Lower lobe of right lung (tissue), 2 donors: ENCODE measurements around the gene SCN5A. TPM values are rescaled to one million over a fixed set of nuclear protein-coding genes. Genes with fewer than 3 reads are reported as not detected.
A peak's percentile ranks its signal among the peaks of the same experiment; 100 is the strongest.

Experiments
- ATAC-seq, 2 donors: fragments of 200-7000 bp; cut with Tn5 transposase; one replicate each; pipeline ENCODE4 v1.9.1; 2020 to 2022; ENCODE audit warnings: mild to moderate bottlenecking in 2 of 2, moderate library complexity in 2 of 2
- DNase-seq: peaks from one replicate; pipeline ENCODE4 v3.0.0-alpha.2; 2020
- H3K27ac ChIP-seq: fragments of 200-600 bp; one replicate; pipeline ENCODE4 v1.8.0; 2022
- H3K27me3 ChIP-seq: fragments of 200-600 bp; one replicate; pipeline ENCODE4 v1.8.0; 2022; ENCODE audit warnings: low read depth
- H3K36me3 ChIP-seq: fragments of 200-600 bp; one replicate; pipeline ENCODE4 v1.8.0; 2022; ENCODE audit warnings: mild to moderate bottlenecking
- H3K4me1 ChIP-seq: fragments of 200-600 bp; one replicate; pipeline ENCODE4 v1.8.0; 2022
- H3K4me3 ChIP-seq: fragments of 200-600 bp; one replicate; pipeline ENCODE4 v1.8.0; 2022; ENCODE audit warnings: mild to moderate bottlenecking
- H3K9me3 ChIP-seq: fragments of 200-600 bp; one replicate; pipeline ENCODE4 v1.8.0; 2022
- CTCF ChIP-seq: fragments of 200-600 bp; IDR thresholded peaks from one replicate; pipeline ENCODE4 v1.8.0; 2022; ENCODE audit warnings: antibody characterized with exemption, mild to moderate bottlenecking
- intact Hi-C: fragments of 100-400 bp; cut with DNase I; formaldehyde crosslinking; loops from one replicate; pipeline ENCODE4 v1.11.0; 2022
- total RNA-seq: library from RNA; stranded (reverse); fragmentation: NEBNext Ultra II Directional; extraction: Animal tissue kit (Norgen Biotek cat#: 25700); gene quantifications from one replicate; pipeline ENCODE4 v1.2.1, GENCODE V29; 2021
- donor health status: DM: no; HTN: yes; CAD: no; lungs with severe emphysema.

Gene SCN5A
- total RNA-seq, 1 donor from 2014 or later = 0.24 TPM

DNA sequence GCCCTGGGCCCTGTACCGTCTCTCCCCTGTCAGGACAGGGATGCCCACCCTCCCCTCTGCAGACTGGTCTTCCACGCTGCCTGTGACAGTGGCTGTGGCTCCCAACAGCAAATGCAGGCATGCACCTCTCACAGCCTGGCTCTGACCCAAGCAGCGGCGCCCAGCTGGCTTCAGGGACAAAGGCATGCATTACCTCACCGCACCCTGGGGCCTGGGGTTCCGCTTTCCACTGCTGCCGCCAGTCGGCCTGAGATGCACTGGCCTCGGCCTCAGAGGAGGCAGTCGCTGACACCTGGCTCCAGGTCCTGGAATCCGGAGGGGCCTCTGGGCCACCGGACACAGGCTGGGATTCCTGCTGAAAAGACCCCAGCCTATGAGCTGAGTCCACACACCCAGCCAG is 70.3 kb downstream of the SCN5A start:
- ATAC-seq = peak in 1 of 2 donors; percentile 16
- H3K4me3 ChIP-seq = no peak overlapping the region
- H3K9me3 ChIP-seq = no peaks in the 10 kb centered on the region
- no peak for TF ChIP-seq CTCF
- no peaks in the 10 kb centered on the region for H3K36me3 ChIP-seq
- H3K27ac ChIP-seq = no peak overlapping the region
- intact Hi-C loops = no loop called here
- peak; percentile 43 for DNase-seq
- no peaks in the 10 kb centered on the region for H3K27me3 ChIP-seq
- no peaks in the 10 kb centered on the region for H3K4me1 ChIP-seq

DNA sequence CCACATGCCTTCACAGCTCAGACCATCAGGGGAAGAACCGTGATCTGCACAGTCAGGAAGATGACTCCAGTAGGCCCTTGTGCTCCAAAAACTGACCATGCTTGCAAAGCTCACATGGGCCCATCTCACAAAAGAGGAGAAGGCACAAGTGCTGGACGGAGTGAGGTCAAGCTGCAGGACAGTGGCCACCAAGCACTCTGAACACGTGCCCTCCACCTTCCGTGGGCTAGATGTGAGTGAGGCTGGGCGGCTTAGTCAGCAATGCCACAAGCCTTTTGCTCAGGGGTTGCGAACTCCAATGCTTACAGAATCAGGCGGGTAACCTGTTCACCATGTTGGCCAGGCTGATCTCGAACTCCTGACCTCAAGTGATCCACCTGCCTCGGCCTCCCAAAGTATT is 70.9 kb downstream of the SCN5A start:
- peak; percentile 10 for DNase-seq
- Histone ChIP-seq H3K4me1 (no peaks in the 10 kb centered on the region), H3K9me3 (no peaks in the 10 kb centered on the region), H3K27me3 (no peaks in the 10 kb centered on the region), H3K27ac (no peak overlapping the region), H3K4me3 (no peak overlapping the region), H3K36me3 (no peaks in the 10 kb centered on the region)
- intact Hi-C loops = no loop called here
- ATAC-seq = no peak
- no peak for TF ChIP-seq CTCF

- Histone ChIP-seq H3K4me1 (no peaks in the 10 kb centered on the region), H3K9me3 (no peaks in the 10 kb centered on the region), H3K27ac (no peak overlapping the region), H3K36me3 (no peaks in the 10 kb centered on the region), H3K27me3 (no peaks in the 10 kb centered on the region), H3K4me3 (no peak overlapping the region)
- intact Hi-C loops = no loop called here
- no peak for TF ChIP-seq CTCF
- ATAC-seq (no peak), DNase-seq (peak; percentile 6)
Observed at GRCh38 chr3:38578081-38578475, 71.4 kb downstream of the SCN5A start.

DNA sequence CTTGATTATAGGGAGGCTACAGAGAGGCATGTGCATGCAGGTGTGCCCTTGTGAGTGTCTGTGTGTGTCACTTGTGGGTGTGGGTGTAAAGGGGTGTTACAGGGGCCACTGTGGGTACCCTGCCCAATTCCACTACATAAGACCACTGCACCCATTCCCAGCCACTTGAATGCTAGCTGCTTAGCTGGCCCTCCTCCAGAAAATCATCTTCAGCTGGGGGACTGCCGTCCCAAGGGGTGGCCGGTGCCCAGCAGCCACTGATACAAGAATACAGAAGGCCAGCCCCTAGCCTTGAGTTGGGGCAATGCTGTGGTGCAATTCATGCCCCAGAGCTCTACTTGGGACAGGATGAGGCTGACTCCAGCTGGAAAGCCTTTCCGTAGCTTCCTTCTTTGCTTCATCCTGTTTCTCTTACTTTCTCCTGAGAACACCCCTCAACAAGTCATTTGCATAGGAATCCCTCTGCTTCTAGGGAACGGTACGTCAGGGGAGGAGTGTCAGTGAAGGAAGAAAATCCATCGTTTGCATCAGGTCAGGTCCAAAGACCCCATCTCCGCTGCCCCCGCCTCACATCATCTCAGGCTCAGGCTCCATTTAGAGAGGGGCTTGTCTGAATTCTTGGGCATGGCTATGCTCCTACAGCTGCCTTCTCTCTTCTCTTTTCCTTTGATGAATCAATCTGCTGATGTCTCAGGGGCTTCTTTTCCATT is 72.0 kb downstream of the SCN5A start:
- Histone ChIP-seq H3K9me3 (no peaks in the 10 kb centered on the region), H3K4me3 (no peak overlapping the region), H3K27ac (no peak overlapping the region), H3K36me3 (no peaks in the 10 kb centered on the region), H3K27me3 (no peaks in the 10 kb centered on the region), H3K4me1 (no peaks in the 10 kb centered on the region)
- intact Hi-C loops = no loop called here
- TF ChIP-seq CTCF = no peak
- ATAC-seq (no peak), DNase-seq (peak; percentile 19)

DNA sequence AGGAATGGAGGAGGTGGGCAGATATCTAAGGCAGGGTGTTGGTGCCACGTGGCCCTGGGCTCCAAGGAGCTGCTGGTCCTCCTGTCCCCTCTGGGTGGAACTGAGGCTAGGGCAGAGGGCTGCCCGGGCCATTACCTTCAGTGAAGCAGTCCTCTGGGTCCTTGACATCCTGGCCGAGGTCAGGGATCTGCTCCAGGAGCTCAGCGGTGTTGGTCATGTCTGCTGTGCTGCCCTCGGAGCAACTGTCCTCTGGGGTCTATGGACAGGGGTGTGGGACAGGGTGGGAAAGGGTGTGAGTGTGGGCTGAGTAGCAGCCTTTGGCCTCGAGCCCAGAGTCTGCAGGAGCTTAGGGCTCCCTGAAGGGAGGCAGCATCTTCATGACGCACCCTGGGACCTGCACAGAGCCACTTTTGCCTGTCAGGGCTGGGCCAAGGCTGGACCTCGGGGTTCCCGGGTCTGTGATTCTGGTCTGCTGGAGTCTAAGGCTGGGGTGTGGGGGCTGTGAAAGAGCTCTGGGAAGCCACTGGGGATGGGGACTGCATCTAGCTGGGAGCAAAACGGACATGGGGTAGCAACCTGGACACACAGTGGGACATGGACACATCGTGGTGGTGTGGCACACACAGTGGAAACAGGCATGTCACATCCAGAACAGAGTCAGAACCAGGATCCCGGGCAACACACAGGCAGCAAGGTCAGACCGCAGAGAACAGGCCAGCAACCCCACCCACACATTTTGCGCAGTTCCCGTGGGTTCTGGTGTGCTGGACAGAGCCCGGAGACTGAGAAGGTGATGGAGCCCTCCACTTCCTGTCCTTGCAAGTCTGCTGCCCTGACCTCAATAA is 72.7 kb downstream of the SCN5A start:
- no peak for ATAC-seq
- Histone ChIP-seq H3K4me3 (no peak overlapping the region), H3K27me3 (no peaks in the 10 kb centered on the region), H3K27ac (no peak overlapping the region), H3K4me1 (no peaks in the 10 kb centered on the region), H3K36me3 (no peaks in the 10 kb centered on the region), H3K9me3 (no peaks in the 10 kb centered on the region)
- DNase-seq = peak; percentile 22
- intact Hi-C loops = no loop called here
- TF ChIP-seq CTCF = no peak
